Right kidney (tissue), 1 donor: Measurements from ENCODE around the gene TSPAN2.

Source experiments
- DNase-seq: peaks from one replicate; pipeline ENCODE4 v3.0.0-alpha.2; 2016

TSPAN2 gene

GRCh38 chr1:115077286-115077983 lies 11.9 kb downstream of the TSPAN2 start:
- no peak for DNase-seq

GRCh38 chr1:115076384-115076915 lies 12.9 kb downstream of the TSPAN2 start:
- DNase-seq: no peak

GRCh38 chr1:115074839-115075534 lies 14.3 kb downstream of the TSPAN2 start:
- no peak for DNase-seq

GRCh38 chr1:115073298-115074087 lies 15.8 kb downstream of the TSPAN2 start:
- no peak for DNase-seq

GRCh38 chr1:115071012-115071664 lies 18.2 kb downstream of the TSPAN2 start:
- DNase-seq: no peak

GRCh38 chr1:115069659-115070308 lies 19.5 kb downstream of the TSPAN2 start:
- DNase-seq: no peak

- DNase-seq: no peak
Measured at GRCh38 chr1:115068826-115069585, 20.3 kb downstream of the TSPAN2 start.

- no peak for DNase-seq
Measured at GRCh38 chr1:115067161-115067859, 22.0 kb downstream of the TSPAN2 start.

- no peak for DNase-seq
Measured at GRCh38 chr1:115065021-115065420, 24.3 kb downstream of the TSPAN2 start.

- no peak for DNase-seq
Measured at GRCh38 chr1:115064461-115064860, 24.8 kb downstream of the TSPAN2 start.

GRCh38 chr1:115063228-115063901 lies 25.9 kb downstream of the TSPAN2 start:
- no peak for DNase-seq

GRCh38 chr1:115062542-115063004 lies 26.7 kb downstream of the TSPAN2 start:
- no peak for DNase-seq

GRCh38 chr1:115060501-115060900 lies 28.8 kb downstream of the TSPAN2 start:
- DNase-seq: no peak

GRCh38 chr1:115059316-115059715 lies 30.0 kb downstream of the TSPAN2 start:
- no peak for DNase-seq

- no peak for DNase-seq
Measured at GRCh38 chr1:115057661-115058254, 31.5 kb downstream of the TSPAN2 start.

- DNase-seq: peak; percentile 61
Measured at GRCh38 chr1:115056395-115056798, 32.9 kb downstream of the TSPAN2 start.

- no peak for DNase-seq
Measured at GRCh38 chr1:115052454-115053083, 36.7 kb downstream of the TSPAN2 start.

- no peak for DNase-seq
Measured at GRCh38 chr1:115051850-115052249, 37.5 kb downstream of the TSPAN2 start.

- DNase-seq: no peak
Measured at GRCh38 chr1:115046751-115047150, 42.6 kb downstream of the TSPAN2 start.
